Subcutaneous abdominal adipose tissue (tissue), 5 donors: ENCODE data around the gene PFKL.

ENCODE experiments used
- H3K27ac ChIP-seq: one replicate; pipeline ENCODE4 v1.7.0; 2013; ENCODE audit warnings: low read depth, mild to moderate bottlenecking, inconsistent platforms, low read length, moderate library complexity
- H3K27me3 ChIP-seq, 5 donors: one replicate each; pipeline ENCODE4 v1.7.0; 2013; ENCODE audit warnings: low read length in 5 of 5, inconsistent platforms in 1 of 5; ENCODE audit not compliant: control insufficient read depth in 5 of 5, insufficient read depth in 4 of 5
- H3K36me3 ChIP-seq, 5 donors: one replicate each; pipeline ENCODE4 v1.7.0; 2013; ENCODE audit warnings: low read length in 5 of 5; ENCODE audit not compliant: control insufficient read depth in 5 of 5, insufficient read depth in 5 of 5
- H3K4me1 ChIP-seq, 5 donors: one replicate each; pipeline ENCODE4 v1.7.0; 2013; ENCODE audit warnings: low read length in 5 of 5, mild to moderate bottlenecking in 3 of 5, moderate library complexity in 1 of 5; ENCODE audit not compliant: control insufficient read depth in 5 of 5, insufficient read depth in 5 of 5
- H3K4me3 ChIP-seq, 5 donors: one replicate each; pipeline ENCODE4 v1.7.0; 2013; ENCODE audit warnings: low read length in 5 of 5, low read depth in 1 of 5
- H3K9ac ChIP-seq, 5 donors: one replicate each; pipeline ENCODE4 v1.7.0; 2013; ENCODE audit warnings: low read length in 5 of 5, mild to moderate bottlenecking in 4 of 5, moderate library complexity in 3 of 5
- H3K9me3 ChIP-seq, 5 donors: one replicate each; pipeline ENCODE4 v1.7.0; 2013; ENCODE audit warnings: low read length in 5 of 5; ENCODE audit not compliant: control insufficient read depth in 5 of 5
- donor health status: healthy.
- donor health status: healthy.
- donor health status: healthy.
- donor health status: healthy.
- donor health status: healthy.

Gene PFKL

GRCh38 chr21:44286716-44287632 lies 12.9 kb upstream of the PFKL start:
- Histone ChIP-seq H3K4me3 (no peak overlapping the region), H3K9ac (no peak overlapping the region), H3K36me3 (no peaks in the 10 kb centered on the region), H3K9me3 (no peaks in the 10 kb centered on the region), H3K27me3 (peaks cover 6 to 23% (median 17%) of the 10 kb centered on the region in 5 donors), H3K27ac (no peak overlapping the region), H3K4me1 (peaks cover 0 to 7% (median 0%) of the 10 kb centered on the region in 5 donors)

GRCh38 chr21:44288251-44289110 lies 11.4 kb upstream of the PFKL start:
- H3K36me3 ChIP-seq, result no peaks in the 10 kb centered on the region
- no peak overlapping the region for H3K27ac ChIP-seq
- no peaks in the 10 kb centered on the region for H3K9me3 ChIP-seq
- H3K4me3 ChIP-seq, result no peak overlapping the region
- peaks cover 0 to 7% (median 0%) of the 10 kb centered on the region in 5 donors for H3K4me1 ChIP-seq
- H3K9ac ChIP-seq, result no peak overlapping the region
- peaks cover 6 to 23% (median 17%) of the 10 kb centered on the region in 5 donors for H3K27me3 ChIP-seq

- Histone ChIP-seq H3K27me3 (peaks cover 6 to 23% (median 17%) of the 10 kb centered on the region in 5 donors), H3K4me1 (peaks cover 0 to 11% (median 4%) of the 10 kb centered on the region in 5 donors), H3K36me3 (no peaks in the 10 kb centered on the region), H3K9me3 (no peaks in the 10 kb centered on the region), H3K27ac (no peak overlapping the region), H3K4me3 (no peak overlapping the region), H3K9ac (no peak overlapping the region)
These were observed 10.4 kb upstream of the PFKL start for GRCh38 chr21:44289381-44290010.

- no peak overlapping the region for H3K27ac ChIP-seq
- H3K4me1 ChIP-seq, result peaks cover 2 to 18% (median 14%) of the 10 kb centered on the region in 5 donors
- no peaks in the 10 kb centered on the region for H3K36me3 ChIP-seq
- no peaks in the 10 kb centered on the region for H3K9me3 ChIP-seq
- H3K4me3 ChIP-seq, result no peak overlapping the region
- peaks cover 6 to 18% (median 17%) of the 10 kb centered on the region in 5 donors for H3K27me3 ChIP-seq
- H3K9ac ChIP-seq, result no peak overlapping the region
These were observed 9.4 kb upstream of the PFKL start for GRCh38 chr21:44290327-44291077.

- Histone ChIP-seq H3K27ac (no peak overlapping the region), H3K4me3 (no peak overlapping the region), H3K4me1 (peaks cover 2 to 18% (median 18%) of the 10 kb centered on the region in 5 donors), H3K36me3 (no peaks in the 10 kb centered on the region), H3K9ac (no peak overlapping the region), H3K27me3 (peaks cover 5 to 15% (median 14%) of the 10 kb centered on the region in 5 donors), H3K9me3 (no peaks in the 10 kb centered on the region)
These were observed 8.5 kb upstream of the PFKL start for GRCh38 chr21:44291078-44291935.

- no peaks in the 10 kb centered on the region for H3K36me3 ChIP-seq
- no peak overlapping the region for H3K27ac ChIP-seq
- peaks cover 2 to 18% (median 18%) of the 10 kb centered on the region in 5 donors for H3K4me1 ChIP-seq
- H3K27me3 ChIP-seq, result peaks cover 0 to 8% (median 7%) of the 10 kb centered on the region in 5 donors
- no peak overlapping the region for H3K4me3 ChIP-seq
- H3K9ac ChIP-seq, result no peak overlapping the region
- no peaks in the 10 kb centered on the region for H3K9me3 ChIP-seq
These were observed 7.7 kb upstream of the PFKL start for GRCh38 chr21:44291936-44292811.

GRCh38 chr21:44292812-44293195 lies 7.0 kb upstream of the PFKL start:
- no peak overlapping the region for H3K9ac ChIP-seq
- no peaks in the 10 kb centered on the region for H3K36me3 ChIP-seq
- H3K4me3 ChIP-seq, result no peak overlapping the region
- H3K27ac ChIP-seq, result no peak overlapping the region
- H3K27me3 ChIP-seq, result peaks cover 0 to 4% (median under 1%) of the 10 kb centered on the region in 5 donors
- no peaks in the 10 kb centered on the region for H3K9me3 ChIP-seq
- peaks cover 2 to 24% (median 23%) of the 10 kb centered on the region in 5 donors for H3K4me1 ChIP-seq

GRCh38 chr21:44293551-44294231 lies 6.2 kb upstream of the PFKL start:
- no peaks in the 10 kb centered on the region for H3K36me3 ChIP-seq
- H3K27ac ChIP-seq, result no peak overlapping the region
- H3K4me3 ChIP-seq, result no peak overlapping the region
- H3K9ac ChIP-seq, result no peak overlapping the region
- no peaks in the 10 kb centered on the region for H3K9me3 ChIP-seq
- peaks cover 5 to 33% (median 29%) of the 10 kb centered on the region in 5 donors for H3K4me1 ChIP-seq
- no peaks in the 10 kb centered on the region for H3K27me3 ChIP-seq
